Muscle layer of duodenum (tissue), 2 donors: ENCODE results near the gene CLCN6.

Experiments
- H3K27ac ChIP-seq: one replicate; pipeline ENCODE4 v1.7.0; 2013; ENCODE audit warnings: mild to moderate bottlenecking, low read length
- H3K27me3 ChIP-seq: one replicate; pipeline ENCODE4 v1.7.0; 2013; ENCODE audit warnings: low read depth, mild to moderate bottlenecking, control low read depth, low read length
- H3K36me3 ChIP-seq, 2 donors: one replicate each; pipeline ENCODE4 v1.7.0; 2013; ENCODE audit warnings: low read length in 2 of 2, control low read depth in 1 of 2, mild to moderate bottlenecking in 1 of 2; ENCODE audit not compliant: insufficient read depth in 2 of 2, control insufficient read depth in 1 of 2
- H3K4me1 ChIP-seq, 2 donors: one replicate each; pipeline ENCODE4 v1.7.0; 2013; ENCODE audit warnings: low read length in 2 of 2, mild to moderate bottlenecking in 2 of 2, control low read depth in 1 of 2, moderate library complexity in 1 of 2; ENCODE audit not compliant: insufficient read depth in 2 of 2, control insufficient read depth in 1 of 2
- H3K4me3 ChIP-seq, 2 donors: one replicate each; pipeline ENCODE4 v1.7.0; 2013; ENCODE audit warnings: low read length in 2 of 2, low read depth in 1 of 2, mild to moderate bottlenecking in 1 of 2
- H3K9me3 ChIP-seq, 2 donors: one replicate each; pipeline ENCODE4 v1.7.0; 2013; ENCODE audit warnings: low read length in 2 of 2, control low read depth in 1 of 2, mild to moderate bottlenecking in 1 of 2; ENCODE audit not compliant: control insufficient read depth in 1 of 2
- donor health status: healthy.

Gene CLCN6

GRCh38 chr1:11822091-11822490, 16.1 kb downstream of the CLCN6 start:
- Histone ChIP-seq H3K4me1 (no peaks in the 10 kb centered on the region), H3K27me3 (no peaks in the 10 kb centered on the region), H3K4me3 (no peak overlapping the region), H3K9me3 (no peaks in the 10 kb centered on the region), H3K36me3 (peaks cover 61 to 67% of the 10 kb centered on the region in 2 donors), H3K27ac (no peak overlapping the region)

- Histone ChIP-seq H3K27me3 (no peaks in the 10 kb centered on the region), H3K27ac (no peak overlapping the region), H3K4me1 (no peaks in the 10 kb centered on the region), H3K4me3 (no peak overlapping the region), H3K9me3 (no peaks in the 10 kb centered on the region), H3K36me3 (peaks cover 49 to 70% of the 10 kb centered on the region in 2 donors)
These were observed 17.6 kb downstream of the CLCN6 start for GRCh38 chr1:11823366-11824137.

DNA sequence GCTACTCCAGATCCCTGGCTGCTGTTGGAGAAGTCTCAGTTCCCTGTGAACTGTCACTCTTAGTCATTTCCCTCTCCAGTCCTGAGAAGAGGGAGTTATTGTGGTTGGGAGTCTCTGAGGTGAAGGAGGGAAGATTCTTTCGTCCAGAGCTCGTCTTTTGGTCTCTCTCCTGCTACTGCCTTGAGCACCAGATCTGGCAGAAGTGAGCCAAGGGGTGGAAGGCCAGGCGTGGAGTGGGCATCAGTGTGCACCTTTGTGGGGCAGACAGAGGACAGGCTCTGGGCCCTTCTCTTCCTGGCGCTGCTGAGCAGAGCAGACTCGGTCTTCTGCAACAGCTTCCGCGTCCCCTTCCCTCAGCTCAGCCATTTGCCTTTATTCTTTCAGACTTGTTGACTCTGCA, 19.1 kb downstream of the CLCN6 start:
- Histone ChIP-seq H3K36me3 (peaks cover 54 to 72% of the 10 kb centered on the region in 2 donors), H3K27me3 (no peaks in the 10 kb centered on the region), H3K27ac (no peak overlapping the region)

GRCh38 chr1:11826946-11827345, 21.0 kb downstream of the CLCN6 start:
- Histone ChIP-seq H3K36me3 (peaks cover 52 to 78% of the 10 kb centered on the region in 2 donors), H3K27ac (no peak overlapping the region), H3K4me3 (no peak overlapping the region), H3K4me1 (no peaks in the 10 kb centered on the region), H3K27me3 (no peaks in the 10 kb centered on the region), H3K9me3 (no peaks in the 10 kb centered on the region)

More for the DNA sequence above, 19.1 kb downstream of the CLCN6 start:
- Histone ChIP-seq H3K4me3 (no peak overlapping the region), H3K4me1 (no peaks in the 10 kb centered on the region), H3K9me3 (no peaks in the 10 kb centered on the region)

DNA sequence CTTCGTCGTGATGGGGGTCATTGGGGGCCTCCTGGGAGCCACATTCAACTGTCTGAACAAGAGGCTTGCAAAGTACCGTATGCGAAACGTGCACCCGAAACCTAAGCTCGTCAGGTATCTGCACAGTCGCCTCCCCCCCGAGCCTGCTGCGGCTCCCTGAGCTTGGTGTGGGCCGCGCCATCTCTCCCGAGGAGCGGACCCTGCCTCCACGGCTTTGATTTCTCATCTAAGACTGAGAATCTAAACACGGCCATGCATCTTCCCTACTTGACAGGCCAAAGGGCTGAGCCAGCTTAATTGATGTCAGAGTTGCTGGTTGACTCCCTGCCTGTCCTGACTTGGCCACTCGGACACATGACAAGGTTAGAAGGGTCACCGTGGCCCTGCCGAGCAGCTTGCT, 22.5 kb downstream of the CLCN6 start:
- Histone ChIP-seq H3K9me3 (no peaks in the 10 kb centered on the region), H3K27me3 (no peaks in the 10 kb centered on the region), H3K36me3 (peaks cover 61 to 83% of the 10 kb centered on the region in 2 donors), H3K4me1 (no peaks in the 10 kb centered on the region), H3K4me3 (no peak overlapping the region), H3K27ac (no peak overlapping the region)

DNA sequence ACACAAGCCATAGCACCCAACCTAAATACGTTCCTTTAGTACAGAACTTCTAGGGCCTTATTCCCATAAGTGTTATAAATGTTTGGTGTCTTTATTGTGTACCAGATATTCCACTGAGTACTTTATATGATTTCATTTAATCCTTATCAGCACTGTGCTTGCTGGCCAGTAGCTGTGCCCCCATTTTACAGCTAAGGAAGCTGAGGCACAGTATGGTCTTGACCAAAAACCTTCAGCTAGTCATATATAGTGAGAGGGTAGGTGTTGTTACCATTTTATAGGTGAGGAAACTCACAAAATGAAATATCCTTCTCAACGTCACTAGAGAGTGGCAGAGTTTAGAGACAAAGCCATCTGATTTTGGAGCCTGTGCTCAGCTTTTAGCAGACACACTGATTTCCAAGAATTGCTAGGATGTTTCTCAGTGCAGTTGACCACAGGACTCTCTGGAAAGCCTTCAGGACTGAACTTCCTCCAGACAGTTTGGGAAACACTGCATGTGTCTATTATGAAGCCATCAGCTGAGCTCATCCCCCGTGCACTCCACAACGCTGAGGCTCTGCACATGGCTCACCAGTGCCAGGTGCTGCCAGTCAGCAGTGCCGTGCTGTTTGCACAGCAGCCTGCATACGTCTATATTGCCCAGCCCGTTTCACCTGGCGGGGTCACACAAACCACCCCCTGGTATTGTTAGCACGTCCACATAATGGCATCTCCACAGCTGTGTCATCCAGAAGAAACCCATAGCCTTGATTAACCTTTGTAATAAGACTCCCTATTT, 26.1 kb downstream of the CLCN6 start:
- Histone ChIP-seq H3K4me3 (no peak overlapping the region), H3K4me1 (no peaks in the 10 kb centered on the region), H3K27ac (no peak overlapping the region), H3K9me3 (no peaks in the 10 kb centered on the region), H3K36me3 (peaks cover 63 to 85% of the 10 kb centered on the region in 2 donors), H3K27me3 (no peaks in the 10 kb centered on the region)

- Histone ChIP-seq H3K9me3 (no peaks in the 10 kb centered on the region), H3K27me3 (no peaks in the 10 kb centered on the region)
These were observed 27.5 kb downstream of the CLCN6 start for GRCh38 chr1:11833497-11833896.

DNA sequence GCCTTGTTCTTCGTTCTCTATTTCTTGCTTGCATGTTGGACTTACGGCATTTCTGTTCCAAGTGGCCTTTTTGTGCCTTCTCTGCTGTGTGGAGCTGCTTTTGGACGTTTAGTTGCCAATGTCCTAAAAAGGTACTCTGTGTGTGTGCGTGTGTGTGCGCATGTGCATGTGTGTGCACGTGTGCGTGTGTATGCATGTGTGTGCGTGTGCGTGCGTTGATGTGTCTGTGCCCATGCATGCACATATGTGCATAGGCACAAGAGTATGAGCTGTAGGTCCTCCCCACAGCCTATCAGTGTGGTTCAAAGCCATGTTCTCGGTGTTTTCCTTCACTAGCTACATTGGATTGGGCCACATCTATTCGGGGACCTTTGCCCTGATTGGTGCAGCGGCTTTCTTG, 27.9 kb downstream of the CLCN6 start:
- H3K4me1 ChIP-seq = no peaks in the 10 kb centered on the region
- H3K9me3 ChIP-seq = no peaks in the 10 kb centered on the region
- H3K36me3 ChIP-seq = peaks cover 71 to 86% of the 10 kb centered on the region in 2 donors
- H3K4me3 ChIP-seq = no peak overlapping the region
- H3K27me3 ChIP-seq = no peaks in the 10 kb centered on the region
- no peak overlapping the region for H3K27ac ChIP-seq

More at GRCh38 chr1:11833497-11833896, 27.5 kb downstream of the CLCN6 start:
- Histone ChIP-seq H3K27ac (no peak overlapping the region), H3K36me3 (peaks cover 75 to 87% of the 10 kb centered on the region in 2 donors), H3K4me1 (no peaks in the 10 kb centered on the region), H3K4me3 (no peak overlapping the region)

DNA sequence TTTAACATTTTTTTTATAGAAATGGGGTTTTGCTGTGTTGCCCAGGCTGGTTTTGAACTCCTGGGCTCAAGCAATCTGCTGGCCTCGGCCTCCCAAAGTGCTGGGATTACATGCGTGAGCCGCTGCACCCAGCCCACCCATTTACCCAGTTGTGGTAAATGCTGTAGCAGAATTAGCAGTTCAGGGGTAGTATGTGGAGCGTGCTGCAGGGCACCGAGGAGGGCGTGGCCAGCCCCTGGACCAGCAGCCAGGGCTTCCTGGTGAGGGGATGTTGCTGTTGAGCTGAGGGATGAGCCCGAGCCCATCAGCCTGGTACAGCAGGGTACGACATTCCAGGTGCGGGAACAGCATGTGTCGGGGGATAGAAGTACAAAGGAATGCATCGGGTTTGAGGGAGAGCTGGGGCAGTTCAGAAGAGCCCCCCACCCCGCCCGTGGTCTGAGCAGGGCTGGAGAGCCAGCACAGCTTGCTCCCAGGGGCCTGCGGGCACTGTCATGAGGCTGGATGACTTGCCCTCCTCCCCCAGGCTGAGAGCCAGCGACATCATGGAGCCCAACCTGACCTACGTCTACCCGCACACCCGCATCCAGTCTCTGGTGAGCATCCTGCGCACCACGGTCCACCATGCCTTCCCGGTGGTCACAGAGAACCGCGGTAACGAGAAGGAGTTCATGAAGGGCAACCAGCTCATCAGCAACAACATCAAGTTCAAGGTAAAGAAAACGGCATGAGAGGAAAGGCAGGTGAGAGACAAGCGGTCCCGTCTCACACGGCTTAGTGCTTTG, 29.6 kb downstream of the CLCN6 start:
- Histone ChIP-seq H3K9me3 (no peaks in the 10 kb centered on the region), H3K27me3 (no peaks in the 10 kb centered on the region), H3K36me3 (peaks cover 68 to 84% of the 10 kb centered on the region in 2 donors), H3K4me3 (no peak overlapping the region), H3K27ac (no peak overlapping the region), H3K4me1 (no peaks in the 10 kb centered on the region)

GRCh38 chr1:11836955-11837766, 31.2 kb downstream of the CLCN6 start:
- Histone ChIP-seq H3K4me3 (no peak overlapping the region), H3K27ac (no peak overlapping the region), H3K36me3 (peaks cover 80 to 95% of the 10 kb centered on the region in 2 donors), H3K4me1 (peaks cover 0 to 2% of the 10 kb centered on the region in 2 donors), H3K27me3 (no peaks in the 10 kb centered on the region), H3K9me3 (no peaks in the 10 kb centered on the region)
